Measurements from ENCODE around the gene UPK2. TPM values are rescaled to one million over a fixed set of nuclear protein-coding genes. Genes with fewer than 3 reads are reported as not detected.
"Not testable (repeated sequence)": the region's sequence is repeated elsewhere in the genome, so short reads cannot be mapped to it uniquely, and the experiment has no call there.

The UPK2 gene
- total RNA-seq, 1 donor from 2014 or later = 0.41 TPM

DNA sequence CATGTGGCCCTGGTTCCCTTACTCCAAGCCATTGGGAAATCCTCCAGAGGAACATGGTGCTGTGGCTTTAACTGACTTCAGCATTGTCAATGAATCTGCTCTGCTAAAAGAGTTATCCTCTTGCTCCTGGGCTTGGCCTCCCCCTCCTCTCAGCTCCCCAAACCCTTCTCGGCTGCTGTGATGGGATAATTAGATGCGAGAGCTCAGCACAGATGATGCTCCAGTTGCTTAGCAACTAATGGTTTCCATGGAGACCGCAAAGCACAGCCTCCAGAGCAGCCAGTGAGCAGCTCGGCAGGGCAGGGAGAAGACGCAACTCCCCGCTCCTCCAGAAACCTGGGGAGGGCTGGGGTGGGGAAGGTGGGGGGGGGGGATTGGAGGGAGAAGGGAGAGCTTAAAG, 2.8 kb upstream of the UPK2 start:
- TF ChIP-seq CTCF (IDR thresholded peaks at IDR 0.05; ENCODE audit: unreplicated experiment) = no peak
- no peaks in the 10 kb centered on the region for H3K4me1 Mint-ChIP-seq (ENCODE audit: low read depth)
- H3K27me3 Mint-ChIP-seq = peaks cover 49% of the 10 kb centered on the region
- no peaks in the 10 kb centered on the region for H3K9me3 Mint-ChIP-seq (ENCODE audit: low read depth)
- no peak for DNase-seq (ENCODE audit: low spot score, unreplicated experiment)
- no peak overlapping the region for H3K4me3 Mint-ChIP-seq (ENCODE audit: low read depth)
- H3K36me3 Mint-ChIP-seq (ENCODE audit: insufficient read depth) = no peaks in the 10 kb centered on the region
- H3K27ac Mint-ChIP-seq = no peak overlapping the region

DNA sequence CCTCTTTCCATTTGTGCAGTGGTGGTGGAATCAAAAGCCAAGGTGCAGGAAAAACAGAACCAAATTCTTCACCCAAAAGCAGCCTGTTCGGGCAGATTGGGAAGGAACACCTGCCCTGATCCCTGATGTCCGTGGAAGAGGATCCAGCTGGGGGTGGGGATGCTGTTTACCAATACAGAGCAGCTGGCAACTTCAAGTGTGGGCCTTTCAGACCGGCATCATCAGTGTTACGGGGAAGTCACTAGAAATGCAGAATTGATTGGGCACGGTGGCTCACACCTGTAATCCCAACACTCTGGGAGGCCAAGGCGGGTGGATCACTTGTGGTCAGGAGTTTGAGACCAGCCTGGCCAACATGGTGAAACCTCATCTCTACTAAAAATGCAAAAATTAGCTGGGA, 2.1 kb upstream of the UPK2 start:
- not testable (repeated sequence) for H3K4me3 Mint-ChIP-seq (ENCODE audit: low read depth); H3K36me3 Mint-ChIP-seq (ENCODE audit: insufficient read depth); H3K27ac Mint-ChIP-seq; DNase-seq (ENCODE audit: low spot score, unreplicated experiment); H3K4me1 Mint-ChIP-seq (ENCODE audit: low read depth); H3K9me3 Mint-ChIP-seq (ENCODE audit: low read depth)
- H3K27me3 Mint-ChIP-seq = peaks cover 49% of the 10 kb centered on the region

DNA sequence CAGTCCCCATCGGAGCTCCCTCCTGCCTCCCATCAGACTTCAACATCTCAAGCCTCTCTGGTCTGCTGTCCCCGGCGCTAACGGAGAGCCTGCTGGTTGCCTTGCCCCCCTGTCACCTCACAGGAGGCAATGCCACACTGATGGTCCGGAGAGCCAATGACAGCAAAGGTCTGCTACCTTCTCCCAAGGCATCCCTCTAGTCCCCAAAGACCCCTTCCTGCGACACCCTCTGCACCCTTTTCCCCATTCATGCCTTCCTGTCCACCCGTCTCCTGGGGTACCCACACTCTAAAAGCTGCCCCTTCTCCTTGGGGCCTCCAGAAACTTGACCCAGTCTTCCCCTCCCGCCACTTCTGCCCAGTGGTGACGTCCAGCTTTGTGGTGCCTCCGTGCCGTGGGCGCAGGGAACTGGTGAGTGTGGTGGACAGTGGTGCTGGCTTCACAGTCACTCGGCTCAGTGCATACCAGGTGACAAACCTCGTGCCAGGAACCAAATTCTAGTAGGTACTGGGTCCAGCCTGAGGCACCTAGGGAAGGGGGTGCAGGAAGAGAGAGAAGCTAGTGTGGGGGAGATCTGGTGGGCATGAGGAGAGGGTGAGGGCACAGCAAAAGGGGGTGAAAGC, 860 bp downstream of the UPK2 start:
- Mint-ChIP-seq H3K4me3 (ENCODE audit: low read depth) (no peak overlapping the region), H3K36me3 (ENCODE audit: insufficient read depth) (no peaks in the 10 kb centered on the region), H3K27ac (no peak overlapping the region), H3K9me3 (ENCODE audit: low read depth) (no peaks in the 10 kb centered on the region), H3K27me3 (peaks cover 55% of the 10 kb centered on the region), H3K4me1 (ENCODE audit: low read depth) (no peaks in the 10 kb centered on the region)
- peak; percentile 4 for TF ChIP-seq CTCF (IDR thresholded peaks at IDR 0.05; ENCODE audit: unreplicated experiment)
- no peak for DNase-seq (ENCODE audit: low spot score, unreplicated experiment)

DNA sequence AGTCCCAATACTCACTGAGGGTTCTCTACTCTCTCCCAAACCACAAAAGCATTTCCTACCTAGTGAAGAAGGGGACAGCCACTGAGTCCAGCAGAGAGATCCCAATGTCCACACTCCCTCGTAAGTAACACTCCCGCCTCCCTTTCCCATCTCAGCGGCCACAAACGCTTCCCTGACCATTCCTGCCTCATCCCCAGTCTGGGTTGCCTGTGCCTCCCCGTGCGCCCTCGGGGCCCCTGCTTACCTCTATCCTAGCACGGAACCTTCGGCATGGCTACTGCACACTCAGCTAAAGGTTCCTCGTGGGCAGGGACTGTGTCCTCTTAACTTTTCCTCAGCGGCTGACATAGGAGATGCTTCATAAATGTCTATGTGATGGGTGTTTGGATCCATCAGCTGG, 1.5 kb downstream of the UPK2 start:
- Mint-ChIP-seq H3K27me3 (peaks cover 55% of the 10 kb centered on the region), H3K4me3 (ENCODE audit: low read depth) (no peak overlapping the region), H3K9me3 (ENCODE audit: low read depth) (no peaks in the 10 kb centered on the region), H3K27ac (no peak overlapping the region), H3K36me3 (ENCODE audit: insufficient read depth) (no peaks in the 10 kb centered on the region), H3K4me1 (ENCODE audit: low read depth) (no peaks in the 10 kb centered on the region)
- no peak for DNase-seq (ENCODE audit: low spot score, unreplicated experiment)
- TF ChIP-seq CTCF (IDR thresholded peaks at IDR 0.05; ENCODE audit: unreplicated experiment) = no peak

DNA sequence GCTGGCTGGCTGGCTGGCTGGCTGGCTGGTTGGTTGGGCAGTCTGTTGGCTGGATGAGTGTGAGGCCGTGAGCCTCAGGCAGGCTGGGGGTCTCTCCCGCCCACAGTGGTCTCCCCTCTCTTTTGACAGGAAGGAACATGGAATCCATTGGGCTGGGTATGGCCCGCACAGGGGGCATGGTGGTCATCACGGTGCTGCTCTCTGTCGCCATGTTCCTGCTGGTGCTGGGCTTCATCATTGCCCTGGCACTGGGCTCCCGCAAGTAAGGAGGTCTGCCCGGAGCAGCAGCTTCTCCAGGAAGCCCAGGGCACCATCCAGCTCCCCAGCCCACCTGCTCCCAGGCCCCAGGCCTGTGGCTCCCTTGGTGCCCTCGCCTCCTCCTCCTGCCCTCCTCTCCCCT, 1.9 kb downstream of the UPK2 start:
- H3K4me3 Mint-ChIP-seq (ENCODE audit: low read depth) = no peak overlapping the region
- no peaks in the 10 kb centered on the region for H3K4me1 Mint-ChIP-seq (ENCODE audit: low read depth)
- DNase-seq (ENCODE audit: low spot score, unreplicated experiment) = no peak
- H3K9me3 Mint-ChIP-seq (ENCODE audit: low read depth) = no peaks in the 10 kb centered on the region
- no peak overlapping the region for H3K27ac Mint-ChIP-seq
- peaks cover 51% of the 10 kb centered on the region for H3K27me3 Mint-ChIP-seq
- no peak for TF ChIP-seq CTCF (IDR thresholded peaks at IDR 0.05; ENCODE audit: unreplicated experiment)
- no peaks in the 10 kb centered on the region for H3K36me3 Mint-ChIP-seq (ENCODE audit: insufficient read depth)

- H3K27ac Mint-ChIP-seq = no peak overlapping the region
- TF ChIP-seq CTCF (IDR thresholded peaks at IDR 0.05; ENCODE audit: unreplicated experiment) = no peak
- no peak for DNase-seq (ENCODE audit: low spot score, unreplicated experiment)
- H3K4me1 Mint-ChIP-seq (ENCODE audit: low read depth) = no peaks in the 10 kb centered on the region
- H3K27me3 Mint-ChIP-seq = peaks cover 47% of the 10 kb centered on the region
- H3K36me3 Mint-ChIP-seq (ENCODE audit: insufficient read depth) = no peaks in the 10 kb centered on the region
- no peak overlapping the region for H3K4me3 Mint-ChIP-seq (ENCODE audit: low read depth)
- H3K9me3 Mint-ChIP-seq (ENCODE audit: low read depth) = no peaks in the 10 kb centered on the region
These were observed 2.5 kb downstream of the UPK2 start for GRCh38 chr11:118958577-118958976.

Data from progenitor cell of endocrine pancreas (in vitro differentiated cells).